ENCODE data around the gene HAO1.

The HAO1 gene

GRCh38 chr20:7859356-7859802 lies 80.9 kb downstream of the HAO1 start:
- peak; percentile 43 for TF ChIP-seq CTCF (IDR thresholded peaks at IDR 0.05)
- Histone ChIP-seq H3K4me3 (no peak overlapping the region), H3K27ac (no peak overlapping the region)
- no peak for DNase-seq (ENCODE audit: low spot score)

DNA sequence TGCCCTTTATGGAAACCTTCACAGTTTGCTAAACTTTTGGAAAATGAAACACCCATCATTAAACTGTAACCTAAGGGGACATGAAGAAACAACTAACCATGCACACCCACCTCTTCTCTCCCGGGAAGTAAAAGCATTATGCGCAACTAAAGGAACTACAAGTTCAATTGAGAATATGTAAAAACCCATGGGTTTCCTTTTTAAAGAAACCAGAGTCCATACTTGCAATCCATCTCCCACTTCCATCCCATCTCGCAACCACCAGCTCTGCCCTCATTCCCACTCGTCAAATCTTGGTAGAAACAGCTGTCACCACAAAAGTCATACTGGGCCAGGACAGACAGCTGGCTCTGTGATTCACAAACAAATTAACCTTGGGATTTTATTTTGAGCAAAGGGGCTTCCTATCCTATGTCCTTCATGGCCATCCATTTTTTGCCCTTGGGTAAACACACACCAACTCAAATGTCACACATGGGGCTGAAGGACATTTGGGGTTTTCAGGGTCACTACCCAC lies 81.5 kb downstream of the HAO1 start:
- TF ChIP-seq CTCF (IDR thresholded peaks at IDR 0.05) = no peak
- DNase-seq (ENCODE audit: low spot score) = no peak
- no peak overlapping the region for H3K27ac ChIP-seq
- H3K4me3 ChIP-seq = no peak overlapping the region

DNA sequence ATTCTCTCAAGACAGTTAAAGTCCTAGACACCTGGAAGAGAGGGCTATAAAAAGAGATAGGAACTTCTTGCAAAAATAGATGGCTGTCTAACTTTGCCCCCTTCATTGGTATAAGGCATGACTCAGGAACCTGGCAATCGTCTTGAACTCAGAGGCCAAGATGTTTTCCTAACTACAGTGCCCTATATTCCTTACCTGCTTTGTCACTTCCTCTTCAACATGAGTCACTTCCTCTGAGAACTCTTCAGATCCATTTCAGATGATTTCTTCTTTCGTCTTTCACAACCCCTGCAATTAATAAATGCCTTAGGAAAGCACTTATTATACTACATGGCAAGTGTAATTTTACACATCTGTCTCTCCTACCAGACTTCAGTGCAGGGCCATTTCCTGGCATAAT lies 83.5 kb downstream of the HAO1 start:
- no peak for TF ChIP-seq CTCF (IDR thresholded peaks at IDR 0.05)
- no peak overlapping the region for H3K27ac ChIP-seq
- no peak for DNase-seq (ENCODE audit: low spot score)
- H3K4me3 ChIP-seq = no peak overlapping the region

DNA sequence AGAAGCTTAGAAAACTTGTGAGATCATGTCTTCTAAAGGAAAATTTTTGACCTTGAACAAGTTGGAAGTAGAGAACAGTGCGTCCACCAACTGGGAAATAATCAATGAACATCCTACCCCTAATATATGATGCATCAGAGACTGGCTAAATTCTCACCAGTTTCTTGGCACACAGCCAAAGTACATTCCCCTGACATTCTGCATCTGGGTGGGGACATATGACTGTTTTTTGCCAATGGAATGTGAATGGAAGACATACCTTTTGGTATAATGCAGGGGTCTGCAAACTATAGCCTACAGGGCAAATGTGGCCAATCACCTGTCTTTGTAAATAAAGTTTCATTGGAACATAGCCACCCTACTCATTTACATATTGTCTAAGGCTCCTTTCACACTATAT lies 84.7 kb downstream of the HAO1 start:
- no peak for TF ChIP-seq CTCF (IDR thresholded peaks at IDR 0.05)
- Histone ChIP-seq H3K27ac (no peak overlapping the region), H3K4me3 (no peak overlapping the region)
- no peak for DNase-seq (ENCODE audit: low spot score)

GRCh38 chr20:7853493-7853892 lies 86.8 kb downstream of the HAO1 start:
- Histone ChIP-seq H3K4me3 (no peak overlapping the region), H3K27ac (no peak overlapping the region)
- no peak for TF ChIP-seq CTCF (IDR thresholded peaks at IDR 0.05)
- DNase-seq (ENCODE audit: low spot score) = no peak

DNA sequence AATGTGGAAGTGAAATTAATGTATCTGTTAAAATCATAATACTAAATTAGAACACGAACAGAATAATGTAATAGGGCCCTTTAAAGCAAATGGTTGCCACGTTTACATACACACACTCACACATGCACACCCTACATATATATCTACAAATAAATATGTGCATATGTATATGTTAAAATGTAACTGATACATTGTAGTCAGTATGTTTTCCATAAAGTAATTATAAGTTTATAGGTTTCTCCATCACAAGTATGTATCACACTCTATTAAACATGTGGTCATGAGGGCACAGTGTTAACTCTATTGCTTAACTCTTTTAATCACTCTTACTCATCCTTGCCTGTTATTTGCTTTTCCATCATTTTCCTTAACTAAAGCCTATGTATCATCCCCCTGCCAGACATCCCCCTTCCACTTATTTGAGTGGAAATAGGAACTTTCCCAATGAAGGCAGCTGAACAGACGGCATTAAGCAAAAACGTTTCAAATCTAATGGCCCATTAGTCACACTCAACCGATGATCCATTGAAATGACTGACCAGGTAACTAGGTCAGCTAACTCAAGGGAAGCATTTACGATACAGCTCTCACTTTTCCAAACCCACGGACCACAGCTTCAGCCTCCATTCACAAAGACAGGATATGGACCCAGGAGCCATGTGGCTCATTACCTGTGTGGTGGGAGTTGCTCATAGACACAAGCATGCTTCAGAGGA lies 89.3 kb downstream of the HAO1 start:
- H3K4me3 ChIP-seq = no peak overlapping the region
- TF ChIP-seq CTCF (IDR thresholded peaks at IDR 0.05) = no peak
- H3K27ac ChIP-seq = no peak overlapping the region
- DNase-seq (ENCODE audit: low spot score) = no peak

- no peak for DNase-seq (ENCODE audit: low spot score)
- Histone ChIP-seq H3K4me3 (no peak overlapping the region), H3K27ac (no peak overlapping the region)
- no peak for TF ChIP-seq CTCF (IDR thresholded peaks at IDR 0.05)
These were observed 90.6 kb downstream of the HAO1 start for GRCh38 chr20:7849675-7850074.
